GM12864 (cell line): ENCODE results near the gene GSG1L.

Experiments used
- DNase-seq: peaks from one replicate; pipeline ENCODE4 v3.0.0-alpha.2; 2011; ENCODE audit warnings: low read depth
- H3K4me3 ChIP-seq: 2 replicates; pipeline ENCODE4 v1.5.1; 2011; ENCODE audit warnings: mild to moderate bottlenecking, low read depth, low read length, control low read depth
- CTCF ChIP-seq: IDR thresholded peaks from 2 replicates; pipeline ENCODE4 v1.5.1; 2011; ENCODE audit warnings: low read depth, mild to moderate bottlenecking, moderate library complexity, low read length, control low read depth, inconsistent platforms; ENCODE audit errors: missing control alignments

Gene GSG1L

GRCh38 chr16:27751676-27752075, 311.8 kb downstream of the GSG1L start:
- no peak for DNase-seq
- H3K4me3 ChIP-seq, result no peak overlapping the region
- no peak for TF ChIP-seq CTCF

- TF ChIP-seq CTCF, result no peak
- H3K4me3 ChIP-seq, result no peak overlapping the region
- DNase-seq, result no peak
These were observed 312.3 kb downstream of the GSG1L start for GRCh38 chr16:27751233-27751632.

- no peak for TF ChIP-seq CTCF
- no peak overlapping the region for H3K4me3 ChIP-seq
- no peak for DNase-seq
These were observed 313.6 kb downstream of the GSG1L start for GRCh38 chr16:27749946-27750345.

GRCh38 chr16:27749547-27749875, 314.0 kb downstream of the GSG1L start:
- no peak for TF ChIP-seq CTCF
- H3K4me3 ChIP-seq, result no peak overlapping the region
- no peak for DNase-seq

GRCh38 chr16:27748868-27749546, 314.5 kb downstream of the GSG1L start:
- no peak for TF ChIP-seq CTCF
- no peak overlapping the region for H3K4me3 ChIP-seq
- no peak for DNase-seq

- no peak for DNase-seq
- no peak overlapping the region for H3K4me3 ChIP-seq
- no peak for TF ChIP-seq CTCF
These were observed 315.6 kb downstream of the GSG1L start for GRCh38 chr16:27747946-27748345.

GRCh38 chr16:27746076-27746855, 317.2 kb downstream of the GSG1L start:
- H3K4me3 ChIP-seq, result no peak overlapping the region
- no peak for DNase-seq
- no peak for TF ChIP-seq CTCF
